PC-9 (cell line): ENCODE data around the gene RFFL. TPM values are rescaled to one million over a fixed set of nuclear protein-coding genes. Genes with fewer than 3 reads are reported as not detected.
"Not testable (repeated sequence)": the region's sequence is repeated elsewhere in the genome, so short reads cannot be mapped to it uniquely, and the experiment has no call there.

ENCODE experiments used
- BruUV-seq: library from RNA; stranded (reverse); fragments of 400-500 nt; replicated peaks from 2 replicates; lab custom pipeline; 2021; lab: Mats Ljungman, UMichigan
- CTCF ChIA-PET: fragments of 300-600 bp; sonication (Branson Sonifier 250); formaldehyde crosslinking; loops from one replicate; lab custom pipeline; 2022; ENCODE audit warnings: antibody characterized with exemption; lab: Charles Lee
- POLR2A ChIA-PET: fragments of 300-600 bp; sonication (Branson Sonifier 250); formaldehyde crosslinking; loops from one replicate; lab custom pipeline; 2022; ENCODE audit warnings: antibody characterized with exemption; ENCODE audit not compliant: unreplicated experiment; lab: Charles Lee
- DNase-seq, 2 experiments: peaks; one replicate each; pipeline versions ENCODE4 v3.0.0 to v3.0.0-alpha.2; 2015 to 2022; ENCODE audit warnings: mixed read lengths in 1 of 2
- H2AFZ ChIP-seq: fragments of 200-600 bp; sonication (generic); 2 replicates; pipeline ENCODE4 v1.8.1; 2017; ENCODE audit warnings: antibody characterized with exemption
- H3F3A ChIP-seq: fragments of 200-600 bp; sonication (generic); 2 replicates; pipeline ENCODE4 v1.8.1; 2017; ENCODE audit warnings: antibody characterized with exemption, mild to moderate bottlenecking, low read depth; ENCODE audit not compliant: insufficient read depth
- H3K27ac ChIP-seq: fragments of 200-600 bp; sonication (generic); 2 replicates; pipeline ENCODE4 v1.6.1; 2016; ENCODE audit warnings: mixed run types
- H3K27me3 ChIP-seq: fragments of 200-600 bp; sonication (generic); 2 replicates; pipeline ENCODE4 v1.6.1; 2016; ENCODE audit warnings: low read depth, mixed run types; ENCODE audit not compliant: insufficient read depth
- H3K36me3 ChIP-seq: fragments of 200-600 bp; sonication (generic); 2 replicates; pipeline ENCODE4 v1.6.1; 2016; ENCODE audit warnings: low read depth, mixed run types
- H3K4me1 ChIP-seq: fragments of 200-600 bp; sonication (generic); replicated peaks from 2 replicates; pipeline ENCODE4 v1.6.1; 2016; ENCODE audit warnings: mixed run types; ENCODE audit not compliant: insufficient read depth
- H3K4me2 ChIP-seq: fragments of 200-600 bp; sonication (generic); 2 replicates; pipeline ENCODE4 v1.6.1; 2017; ENCODE audit warnings: mixed run types
- H3K4me3 ChIP-seq: fragments of 200-600 bp; sonication (generic); 2 replicates; pipeline ENCODE4 v1.6.1; 2016; ENCODE audit warnings: mixed run types
- H3K79me2 ChIP-seq: fragments of 200-600 bp; sonication (generic); 2 replicates; pipeline ENCODE4 v1.6.1; 2017; ENCODE audit warnings: low read depth, mixed run types
- H3K9me2 ChIP-seq: fragments of 200-600 bp; sonication (generic); 2 replicates; pipeline ENCODE4 v1.8.1; 2017; ENCODE audit warnings: mild to moderate bottlenecking; ENCODE audit not compliant: insufficient read depth
- H3K9me3 ChIP-seq: fragments of 200-600 bp; sonication (generic); 2 replicates; pipeline ENCODE4 v1.8.1; 2016; ENCODE audit warnings: low read depth; ENCODE audit not compliant: insufficient read depth
- H4K20me1 ChIP-seq: fragments of 200-600 bp; sonication (generic); 2 replicates; pipeline ENCODE4 v1.8.1; 2017; ENCODE audit not compliant: insufficient read depth
- CTCF ChIP-seq: fragments of 200-600 bp; sonication (generic); conservative IDR thresholded peaks from 2 replicates; pipeline ENCODE4 v1.6.1; 2017; ENCODE audit warnings: mixed run types, antibody characterized with exemption, mild to moderate bottlenecking, moderate library complexity
- EZH2 ChIP-seq: fragments of 200-600 bp; sonication (generic); IDR thresholded peaks from 2 replicates; pipeline ENCODE4 v1.8.0; 2017; ENCODE audit warnings: antibody characterized with exemption, low read depth
- intact Hi-C: fragments of 100-400 bp; cut with micrococcal nuclease; formaldehyde crosslinking; loops from one replicate; pipeline ENCODE4 v1.10.0; 2022; ENCODE audit not compliant: unreplicated experiment
- total RNA-seq: library from RNA; stranded (reverse); gene quantifications from 2 replicates; pipeline ENCODE4 v1.2.3, GENCODE V29; 2021

The RFFL gene
- total RNA-seq, 1 experiment from 2014 or later = 38.1 TPM

GRCh38 chr17:35028531-35029262 is 34.8 kb downstream of the RFFL start:
- no peaks in the 10 kb centered on the region for H3K9me3 ChIP-seq
- CTCF ChIA-PET = no interaction called here
- no TSS peak for BruUV-seq
- TF ChIP-seq CTCF = no peak
- TF ChIP-seq EZH2 = no peak
- no peak overlapping the region for H2AFZ ChIP-seq
- H3K4me1 ChIP-seq = peaks cover 27% of the 10 kb centered on the region
- peaks cover 15% of the 10 kb centered on the region; the same call in 1 of the 2 replicates for H3F3A ChIP-seq
- intact Hi-C loops = no loop called here
- POLR2A ChIA-PET = interaction anchor here (0.6 kb wide), 3 partner anchors 12 to 527 kb away, joined by 3 to 6 read pairs (median 3); no protein-coding TSS in a partner anchor
- H3K4me3 ChIP-seq = no peak overlapping the region
- no peaks in the 10 kb centered on the region for H3K9me2 ChIP-seq
- no peaks in the 10 kb centered on the region for H3K79me2 ChIP-seq
- DNase-seq = peak in 1 of 2 experiments; percentile 61
- H3K27ac ChIP-seq = peak overlapping the region; percentile 40
- H3K36me3 ChIP-seq = no peaks in the 10 kb centered on the region
- H3K4me2 ChIP-seq = peak overlapping the region; percentile 1; the same call in 1 of the 2 replicates
- H3K27me3 ChIP-seq = no peaks in the 10 kb centered on the region
- no peaks in the 10 kb centered on the region for H4K20me1 ChIP-seq

GRCh38 chr17:35028097-35028496 is 35.4 kb downstream of the RFFL start:
- DNase-seq, H3K9me2 ChIP-seq, H4K20me1 ChIP-seq, POLR2A ChIA-PET, intact Hi-C loops, H3K27me3 ChIP-seq, BruUV-seq, H3K36me3 ChIP-seq, H3K4me3 ChIP-seq, H3K9me3 ChIP-seq, H3K79me2 ChIP-seq, CTCF ChIA-PET, H2AFZ ChIP-seq, H3K4me2 ChIP-seq: not testable (repeated sequence)
- H3K4me1 ChIP-seq = peaks cover 31% of the 10 kb centered on the region
- peaks cover 21% of the 10 kb centered on the region; the same call in 1 of the 2 replicates for H3F3A ChIP-seq
- H3K27ac ChIP-seq = peak overlapping the region; percentile 40; the same call in 1 of the 2 replicates

GRCh38 chr17:35025541-35025940 is 38.0 kb downstream of the RFFL start:
- H3K27ac ChIP-seq = peak overlapping the region; percentile 20; the same call in 1 of the 2 replicates
- peaks cover 42% of the 10 kb centered on the region for H3K4me1 ChIP-seq
- H3K36me3 ChIP-seq = no peaks in the 10 kb centered on the region
- no TSS peak for BruUV-seq
- H4K20me1 ChIP-seq = no peaks in the 10 kb centered on the region
- peak overlapping the region; percentile 11 for H3K4me2 ChIP-seq
- DNase-seq = no peak
- no peaks in the 10 kb centered on the region for H3K9me3 ChIP-seq
- H3K4me3 ChIP-seq = no peak overlapping the region
- CTCF ChIA-PET = no interaction called here
- H3K27me3 ChIP-seq = no peaks in the 10 kb centered on the region
- H3K9me2 ChIP-seq = no peaks in the 10 kb centered on the region
- intact Hi-C loops = no loop called here
- POLR2A ChIA-PET = interaction anchor here (0.5 to 0.6 kb wide), 2 partner anchors 17 to 219 kb away, joined by 4 to 5 read pairs; no protein-coding TSS in a partner anchor
- no peaks in the 10 kb centered on the region for H3K79me2 ChIP-seq
- H3F3A ChIP-seq = peaks cover 29% of the 10 kb centered on the region; the same call in 1 of the 2 replicates
- no peak overlapping the region for H2AFZ ChIP-seq
- no peak for TF ChIP-seq EZH2
- TF ChIP-seq CTCF = no peak
